Measurements from ENCODE around the gene CBLN3.
"Not testable (repeated sequence)": the region's sequence is repeated elsewhere in the genome, so short reads cannot be mapped to it uniquely, and the experiment has no call there.

The CBLN3 gene

DNA sequence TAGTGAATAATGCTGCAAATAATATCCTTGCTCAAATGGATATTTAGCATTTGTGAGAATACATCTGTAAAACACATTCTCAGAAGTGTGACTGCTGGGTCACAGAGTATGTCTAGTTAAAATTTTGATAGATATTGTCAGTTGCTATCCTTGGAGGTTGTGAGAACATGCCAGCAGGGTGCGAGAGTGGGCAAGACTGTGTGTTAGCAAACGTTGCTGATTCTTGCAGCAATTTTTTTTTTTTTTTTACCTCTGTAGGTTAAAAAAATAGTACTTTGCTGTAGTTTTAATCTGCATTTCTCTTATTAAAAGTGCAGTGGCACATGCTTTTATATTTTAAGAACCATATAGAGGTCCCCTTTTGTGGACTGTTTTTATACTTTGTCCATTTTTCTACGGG, 35.2 kb downstream of the CBLN3 start:
- no peak for DNase-seq (ENCODE audit: low read depth)
- H3K4me3 ChIP-seq (ENCODE audit: low read depth, low read length) = no peak overlapping the region
- TF ChIP-seq, protein P1, sequence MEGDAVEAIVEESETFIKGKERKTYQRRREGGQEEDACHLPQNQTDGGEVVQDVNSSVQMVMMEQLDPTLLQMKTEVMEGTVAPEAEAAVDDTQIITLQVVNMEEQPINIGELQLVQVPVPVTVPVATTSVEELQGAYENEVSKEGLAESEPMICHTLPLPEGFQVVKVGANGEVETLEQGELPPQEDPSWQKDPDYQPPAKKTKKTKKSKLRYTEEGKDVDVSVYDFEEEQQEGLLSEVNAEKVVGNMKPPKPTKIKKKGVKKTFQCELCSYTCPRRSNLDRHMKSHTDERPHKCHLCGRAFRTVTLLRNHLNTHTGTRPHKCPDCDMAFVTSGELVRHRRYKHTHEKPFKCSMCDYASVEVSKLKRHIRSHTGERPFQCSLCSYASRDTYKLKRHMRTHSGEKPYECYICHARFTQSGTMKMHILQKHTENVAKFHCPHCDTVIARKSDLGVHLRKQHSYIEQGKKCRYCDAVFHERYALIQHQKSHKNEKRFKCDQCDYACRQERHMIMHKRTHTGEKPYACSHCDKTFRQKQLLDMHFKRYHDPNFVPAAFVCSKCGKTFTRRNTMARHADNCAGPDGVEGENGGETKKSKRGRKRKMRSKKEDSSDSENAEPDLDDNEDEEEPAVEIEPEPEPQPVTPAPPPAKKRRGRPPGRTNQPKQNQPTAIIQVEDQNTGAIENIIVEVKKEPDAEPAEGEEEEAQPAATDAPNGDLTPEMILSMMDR (IDR thresholded peaks at IDR 0.05; ENCODE audit: low read depth, low read length, missing control alignments) = no peak

- no peak overlapping the region for H3K4me3 ChIP-seq (ENCODE audit: low read depth, low read length)
- no peak for DNase-seq (ENCODE audit: low read depth)
- TF ChIP-seq, protein P1 (IDR thresholded peaks at IDR 0.05; ENCODE audit: low read depth, low read length, missing control alignments) = no peak
Observed at GRCh38 chr14:24392325-24393091, 37.0 kb downstream of the CBLN3 start.

GRCh38 chr14:24390701-24391468, 38.6 kb downstream of the CBLN3 start:
- no peak overlapping the region for H3K4me3 ChIP-seq (ENCODE audit: low read depth, low read length)
- DNase-seq (ENCODE audit: low read depth) = no peak
- TF ChIP-seq, protein P1 (IDR thresholded peaks at IDR 0.05; ENCODE audit: low read depth, low read length, missing control alignments) = no peak

DNA sequence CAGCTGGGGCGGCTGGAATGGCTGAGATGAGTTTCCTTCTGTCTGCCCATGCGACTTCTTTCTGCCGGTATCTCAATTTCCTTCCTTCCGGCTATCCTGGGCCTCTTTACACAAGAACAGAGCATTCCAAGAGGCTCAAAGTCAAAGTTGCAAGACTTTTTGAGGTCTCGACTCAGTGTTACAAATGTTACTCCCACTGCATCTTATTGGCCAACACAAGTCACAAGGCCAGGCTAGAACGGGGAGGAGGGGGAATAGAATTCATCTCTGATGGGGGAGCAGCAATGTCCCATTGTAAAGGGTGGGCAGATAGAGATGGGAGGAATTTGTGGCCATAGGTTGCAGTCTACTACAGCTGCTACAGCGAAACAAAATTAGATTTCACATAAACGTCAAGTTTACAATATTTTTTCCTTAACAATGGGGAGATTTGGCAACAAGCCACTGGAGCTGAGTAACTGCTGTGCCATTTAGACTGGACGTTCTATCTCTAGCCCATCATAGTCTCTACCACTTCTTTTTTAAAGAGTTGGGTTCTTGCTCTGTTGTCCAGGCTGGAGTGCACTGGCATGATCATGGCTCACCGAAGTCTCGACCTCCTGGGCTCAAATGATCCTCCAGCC, 40.1 kb downstream of the CBLN3 start:
- TF ChIP-seq, protein P1 (IDR thresholded peaks at IDR 0.05; ENCODE audit: low read depth, low read length, missing control alignments) = no peak
- no peak for DNase-seq (ENCODE audit: low read depth)
- H3K4me3 ChIP-seq (ENCODE audit: low read depth, low read length) = no peak overlapping the region

- DNase-seq (ENCODE audit: low read depth) = no peak
- H3K4me3 ChIP-seq (ENCODE audit: low read depth, low read length) = no peak overlapping the region
- TF ChIP-seq, protein P1 (IDR thresholded peaks at IDR 0.05; ENCODE audit: low read depth, low read length, missing control alignments) = no peak
Observed at GRCh38 chr14:24388474-24389179, 40.8 kb downstream of the CBLN3 start.

- not testable (repeated sequence) for H3K4me3 ChIP-seq (ENCODE audit: low read depth, low read length); DNase-seq (ENCODE audit: low read depth)
Observed at GRCh38 chr14:24387579-24387978, 41.9 kb downstream of the CBLN3 start.

DNA sequence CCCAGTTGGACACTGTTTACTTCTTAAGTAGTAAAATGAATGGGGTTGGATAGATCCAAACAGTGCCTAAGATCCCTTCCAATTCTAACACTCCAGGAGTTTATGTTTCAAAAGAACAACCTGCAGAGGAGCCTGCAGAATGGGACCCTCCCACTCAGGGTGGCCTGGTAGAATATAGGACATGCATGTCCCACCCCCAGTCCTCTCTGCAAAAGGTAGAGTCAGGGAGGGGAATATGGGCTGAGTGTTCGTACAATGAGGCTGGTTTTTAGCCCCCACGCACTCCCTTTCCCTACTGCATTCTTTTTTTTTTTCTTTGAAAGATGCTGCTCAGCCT, 42.5 kb downstream of the CBLN3 start:
- no peak for DNase-seq (ENCODE audit: low read depth)
- H3K4me3 ChIP-seq (ENCODE audit: low read depth, low read length) = no peak overlapping the region
- TF ChIP-seq, protein P1 (IDR thresholded peaks at IDR 0.05; ENCODE audit: low read depth, low read length, missing control alignments) = no peak
